Motor neuron (in vitro differentiated cells): ENCODE data around the gene CAPZB. TPM values are rescaled to one million over a fixed set of nuclear protein-coding genes. Genes with fewer than 3 reads are reported as not detected.

Source experiments
- ATAC-seq, 8 experiments: fragments of 200-7000 bp; cut with Tn5 transposase; replicated peaks in 6 of 8; 2 replicates each; pipeline ENCODE4 v1.8.0; 2021; ENCODE audit warnings: mild to moderate bottlenecking in 8 of 8, moderate library complexity in 8 of 8
- H3K27ac ChIP-seq, 2 donors: fragments of 250-450 bp; sonication (Bioruptor Pico); 2 replicates each; pipeline ENCODE4 v1.9.0; 2021; ENCODE audit warnings: antibody characterized with exemption in 2 of 2, mild to moderate bottlenecking in 2 of 2, moderate library complexity in 1 of 2
- H3K4me1 ChIP-seq, 2 donors: fragments of 250-450 bp; sonication (Bioruptor Pico); replicated peaks in 1 of 2; 2 replicates each; pipeline ENCODE4 v1.6.1; 2021; ENCODE audit warnings: antibody characterized with exemption in 2 of 2, mild to moderate bottlenecking in 2 of 2, moderate library complexity in 1 of 2
- H3K4me3 ChIP-seq, 5 donors: fragments of 250-450 bp; sonication (Bioruptor Pico); 2 replicates each; pipeline ENCODE4 v1.9.0; 2021; ENCODE audit warnings: antibody characterized with exemption in 5 of 5, mild to moderate bottlenecking in 5 of 5, moderate library complexity in 4 of 5
- WGBS, 10 experiments: fragments of 450-650 bp; shearing (Covaris generic); methylation state at CpG; one replicate each; pipeline ENCODE4 v1.0.0; 2022; 5-methylcytosine and 5-hydroxymethylcytosine counted together
- in situ Hi-C, 9 experiments: fragments of 400-800 bp; cut with MboI; loops; one replicate each; pipeline ENCODE4 v1.15.0; 2021; ENCODE audit warnings: low sequenced_read_pairs in 9 of 9, low pct_unique_long_range_greater_than_20kb in 2 of 9; ENCODE audit not compliant: unreplicated experiment in 9 of 9
- total RNA-seq, 8 experiments: library from RNA; unstranded; fragments of 300-600 nt; gene quantifications; 2 replicates each; pipeline versions ENCODE4 v1.2.3 to v1.2.4, GENCODE V29; 2022

The CAPZB gene
- total RNA-seq, 8 experiments from 2014 or later = 82.4 to 216 (median 123) TPM

- Histone ChIP-seq H3K27ac (no peak overlapping the region), H3K4me3 (no peak overlapping the region), H3K4me1 (peaks cover 6 to 7% of the 10 kb centered on the region in 2 donors)
- ATAC-seq = no peak
- WGBS, 10 experiments = 33 to 100% (median 83%) methylated on average over 1 to 6 of the region's 13 CpGs; no CpG with 5 or more reads in 3 of the 10 experiments
- in situ Hi-C loops = no loop called here
Measured at GRCh38 chr1:19317126-19317910, 168.0 kb downstream of the CAPZB start.

- ATAC-seq = no peak
- Histone ChIP-seq H3K27ac (no peak overlapping the region), H3K4me1 (peaks cover 11% of the 10 kb centered on the region in 2 donors), H3K4me3 (no peak overlapping the region)
- in situ Hi-C loops = no loop called here
- WGBS, 10 experiments = 0 to 100% (median 67%) methylated on average over 2 to 9 of the region's 17 CpGs; no CpG with 5 or more reads in 3 of the 10 experiments
Measured at GRCh38 chr1:19315378-19316198, 169.8 kb downstream of the CAPZB start.

- no peak for ATAC-seq
- Histone ChIP-seq H3K27ac (no peak overlapping the region), H3K4me3 (no peak overlapping the region), H3K4me1 (peaks cover 13% of the 10 kb centered on the region in 2 donors)
- in situ Hi-C loops = no loop called here
- WGBS, 10 experiments = 67 to 100% (median 93%) methylated on average over 2 to 8 of the region's 10 CpGs; no CpG with 5 or more reads in 3 of the 10 experiments
Measured at GRCh38 chr1:19313961-19314882, 171.1 kb downstream of the CAPZB start.

DNA sequence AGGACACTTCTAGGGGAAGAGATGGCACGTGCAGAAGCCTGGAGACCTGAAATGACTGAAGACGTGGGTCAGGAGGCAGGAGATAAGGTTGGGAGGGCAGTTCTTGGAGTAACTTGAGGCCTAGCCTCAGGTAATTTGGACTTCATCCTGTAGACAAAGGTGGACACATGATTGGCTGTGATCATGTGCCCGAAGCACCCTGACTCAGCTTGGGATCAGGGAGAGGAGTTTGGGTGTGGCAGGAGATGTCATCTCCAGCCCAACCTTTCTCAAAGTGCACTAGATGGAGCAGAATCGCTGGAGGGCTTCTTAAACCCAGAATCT lies 171.7 kb downstream of the CAPZB start:
- in situ Hi-C loops = no loop called here

GRCh38 chr1:19312782-19313635 lies 172.3 kb downstream of the CAPZB start:
- in situ Hi-C loops = no loop called here
- no peak for ATAC-seq
- Histone ChIP-seq H3K4me3 (peak overlapping the region; percentile 64 to 98 (median 81)), H3K4me1 (peaks cover 13% of the 10 kb centered on the region in 2 donors), H3K27ac (peak overlapping the region in 1 of 2 donors; percentile 51)
- 15 to 100% (median 58%) methylated on average over 1 to 14 of the region's 20 CpGs for WGBS, 10 experiments

More for the DNA sequence above, 171.7 kb downstream of the CAPZB start:
- no peak for ATAC-seq
- peaks cover 13% of the 10 kb centered on the region in 2 donors for H3K4me1 ChIP-seq
- no peak overlapping the region for H3K4me3 ChIP-seq
- WGBS, 10 experiments = 50 to 100% (median 97%) methylated on average over 1 to 4 of the region's 4 CpGs; no CpG with 5 or more reads in 2 of the 10 experiments
- H3K27ac ChIP-seq = no peak overlapping the region

DNA sequence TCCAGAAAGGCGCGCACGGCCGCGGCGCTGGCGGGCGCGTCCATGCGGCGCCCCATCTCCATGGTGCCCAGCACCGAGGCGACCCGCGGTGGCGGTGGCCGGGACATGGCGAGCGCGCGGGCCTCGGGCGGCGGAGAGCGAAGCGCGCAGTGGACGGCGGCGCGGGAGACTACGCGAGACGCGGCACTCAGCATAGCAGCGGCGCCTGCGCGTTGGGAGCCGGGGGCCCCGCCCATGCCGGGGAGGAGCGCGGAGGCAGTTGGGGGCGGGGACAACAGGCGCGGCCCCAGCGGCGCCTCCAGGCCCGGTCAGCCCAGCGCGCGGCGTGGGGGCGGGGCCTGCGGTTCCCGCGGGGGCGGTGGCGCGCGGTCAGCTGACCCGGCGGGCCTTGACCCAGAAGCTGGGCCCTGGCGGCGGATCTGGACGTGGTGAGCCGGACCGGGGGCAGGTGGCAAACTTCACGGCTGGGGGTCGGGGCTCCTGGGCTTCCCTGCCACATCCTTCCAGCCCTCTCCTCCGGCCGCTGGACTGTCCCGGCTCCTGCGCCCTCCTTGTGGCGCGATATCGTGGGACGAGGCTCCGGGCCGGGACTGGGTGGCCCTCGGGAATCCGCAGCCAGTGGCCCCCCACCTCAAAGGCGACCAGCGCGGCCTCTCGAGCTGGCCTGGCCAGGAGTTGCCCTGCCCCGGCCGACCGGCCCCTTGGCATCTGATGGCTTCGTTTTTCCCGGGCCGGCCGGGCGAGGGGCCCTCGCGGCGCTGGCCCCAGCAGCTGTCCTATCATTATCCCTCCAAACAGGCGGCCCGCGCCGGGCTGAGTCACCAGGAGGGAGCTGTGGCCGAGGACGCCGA lies 173.2 kb downstream of the CAPZB start, which contains the start of the genes AKR7A2 and SLC66A1:
Gene AKR7A2, minus strand, starts transcription at position 214 of the 851 bp plus-strand sequence. Its CDS starts 20 bp downstream, at position 194.
Gene SLC66A1, plus strand, starts transcription at position 396 of the 851 bp plus-strand sequence. CDS start 5,352 bp downstream, outside the sequence.
- Histone ChIP-seq H3K4me1 (peaks cover 13% of the 10 kb centered on the region in 2 donors), H3K4me3 (peak within 1 kb of the TSS; percentile 64 to 98 (median 81)), H3K27ac (peak within 1 kb of the TSS; percentile 67 to 69)
- in situ Hi-C loops = no loop called here
- WGBS, 10 experiments = 0 to 2% (median 1%) methylated on average over 8 to 33 of the region's 105 CpGs; no CpG with 5 or more reads in 6 of the 10 experiments
- ATAC-seq = peak; percentile 73 to 87 (median 84)

DNA sequence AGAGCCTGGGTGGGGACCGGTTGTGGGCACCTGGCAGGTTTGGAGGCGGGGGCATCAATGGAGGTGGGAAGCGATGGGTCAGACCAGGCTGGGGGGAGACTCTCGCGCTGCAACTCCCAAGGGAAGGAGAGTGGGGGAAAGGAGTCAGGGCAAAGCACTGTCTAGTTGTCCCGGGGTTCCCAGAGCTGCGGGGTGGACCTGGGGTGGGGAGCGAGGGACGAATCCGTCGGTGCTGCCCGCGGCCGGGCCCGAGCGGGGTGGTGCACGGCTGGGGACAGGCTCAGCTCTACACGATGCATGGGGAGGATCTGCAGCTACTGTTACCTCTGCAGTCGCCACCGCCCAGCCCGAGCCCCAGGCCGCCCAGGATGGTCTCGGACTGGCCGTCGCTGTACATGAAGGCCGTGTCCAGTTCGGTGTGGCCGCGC lies 173.8 kb downstream of the CAPZB start:
- peak overlapping the region; percentile 64 to 98 (median 81) for H3K4me3 ChIP-seq
- in situ Hi-C loops = no loop called here
- H3K4me1 ChIP-seq = peaks cover 13% of the 10 kb centered on the region in 2 donors
- WGBS, 10 experiments = 0% methylated on average over 2 to 10 of the region's 29 CpGs; no CpG with 5 or more reads in 8 of the 10 experiments
- H3K27ac ChIP-seq = peak overlapping the region; percentile 67 to 69
- peak; percentile 40 to 70 (median 65) for ATAC-seq

DNA sequence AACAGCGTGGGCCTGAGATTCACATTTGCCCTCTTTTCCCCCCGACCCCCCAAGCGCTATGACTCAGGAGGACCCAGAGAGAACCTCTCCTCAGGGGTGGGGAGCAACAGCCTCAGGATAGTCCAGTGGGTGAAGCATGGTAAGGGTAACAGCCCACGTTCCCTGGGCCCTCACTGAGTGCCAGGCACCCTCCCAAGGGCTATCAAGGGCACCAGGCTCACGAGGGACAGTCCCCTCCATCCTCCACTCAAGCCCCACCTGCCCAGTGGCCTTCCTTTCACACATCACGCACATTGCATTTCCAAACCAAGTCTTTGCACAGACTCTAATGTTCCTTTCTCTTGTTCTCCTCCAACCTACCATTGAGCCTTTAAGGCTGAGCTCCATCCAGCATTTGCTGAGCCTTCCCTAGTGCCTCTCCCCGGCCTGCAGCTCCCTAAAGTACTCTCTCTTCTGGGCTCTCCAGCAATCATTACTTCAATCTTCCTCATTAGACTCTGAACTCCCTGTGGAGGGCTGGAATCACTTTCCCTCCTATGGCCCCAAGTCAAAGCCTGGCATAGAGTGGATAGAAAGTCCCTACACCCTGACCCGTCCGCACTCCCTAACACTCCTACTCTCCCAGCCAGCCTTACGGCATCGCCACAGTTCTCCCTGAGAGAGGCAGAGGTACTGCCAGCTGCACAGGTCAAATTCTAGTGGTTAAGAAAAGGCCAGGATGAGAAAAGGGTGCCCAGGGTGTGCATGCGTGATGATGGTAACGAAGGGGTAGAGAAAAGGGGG lies 174.4 kb downstream of the CAPZB start:
- peaks cover 13% of the 10 kb centered on the region in 2 donors for H3K4me1 ChIP-seq
- peak; percentile 1 to 4 (median 2) for ATAC-seq
- H3K27ac ChIP-seq = peak overlapping the region in 1 of 2 donors; percentile 69
- WGBS, 10 experiments = 0 to 41% (median 20%) methylated on average over 2 to 11 of the region's 13 CpGs; no CpG with 5 or more reads in 4 of the 10 experiments
- H3K4me3 ChIP-seq = peak overlapping the region; percentile 64 to 98 (median 81)
- in situ Hi-C loops = no loop called here

DNA sequence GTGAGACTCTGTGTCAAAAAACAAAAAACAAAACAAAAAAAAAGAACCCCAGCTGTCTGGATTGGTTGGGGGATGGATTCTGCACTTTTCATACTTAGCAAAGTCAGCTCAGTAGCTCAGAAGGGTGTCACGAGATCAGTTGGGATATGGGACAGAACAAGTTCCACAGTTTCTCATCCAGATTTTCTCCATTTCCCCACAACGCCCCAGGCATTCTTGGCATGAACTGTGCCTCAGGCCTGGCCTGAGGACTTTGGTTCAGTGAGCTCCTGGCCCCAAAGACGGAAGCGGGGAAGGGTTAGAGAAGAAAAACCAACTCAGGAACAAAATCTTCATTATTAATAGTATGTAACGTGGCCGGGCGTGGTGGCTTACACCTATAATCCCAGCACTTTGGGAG lies 175.3 kb downstream of the CAPZB start:
- WGBS, 10 experiments = 62 to 93% (median 85%) methylated on average over 1 to 7 of the region's 7 CpGs; no CpG with 5 or more reads in 2 of the 10 experiments
- H3K27ac ChIP-seq = no peak overlapping the region
- ATAC-seq = no peak
- in situ Hi-C loops = no loop called here
- no peak overlapping the region for H3K4me3 ChIP-seq
- H3K4me1 ChIP-seq = peaks cover 13% of the 10 kb centered on the region in 2 donors

- 57 to 93% (median 81%) methylated on average over 2 to 6 of the region's 6 CpGs; no CpG with 5 or more reads in 2 of the 10 experiments for WGBS, 10 experiments
- in situ Hi-C loops = loop anchor here in 1 of 9 experiments (10.0 kb wide), 1 partner anchor 54 kb away; the partner anchor contains the start of genes EMC1 and MRTO4
- peak in 2 of 8 experiments; percentile 2 to 7 for ATAC-seq
- H3K27ac ChIP-seq = no peak overlapping the region
- no peak overlapping the region for H3K4me3 ChIP-seq
- peaks cover 13% of the 10 kb centered on the region in 2 donors for H3K4me1 ChIP-seq
Measured at GRCh38 chr1:19309123-19309813, 176.1 kb downstream of the CAPZB start.
